ENCODE measurements around the gene SNTG2. TPM values are rescaled to one million over a fixed set of nuclear protein-coding genes. Genes with fewer than 3 reads are reported as not detected.

Gene SNTG2
- total and polyA plus RNA-seq, 4 donors, result not detected

DNA sequence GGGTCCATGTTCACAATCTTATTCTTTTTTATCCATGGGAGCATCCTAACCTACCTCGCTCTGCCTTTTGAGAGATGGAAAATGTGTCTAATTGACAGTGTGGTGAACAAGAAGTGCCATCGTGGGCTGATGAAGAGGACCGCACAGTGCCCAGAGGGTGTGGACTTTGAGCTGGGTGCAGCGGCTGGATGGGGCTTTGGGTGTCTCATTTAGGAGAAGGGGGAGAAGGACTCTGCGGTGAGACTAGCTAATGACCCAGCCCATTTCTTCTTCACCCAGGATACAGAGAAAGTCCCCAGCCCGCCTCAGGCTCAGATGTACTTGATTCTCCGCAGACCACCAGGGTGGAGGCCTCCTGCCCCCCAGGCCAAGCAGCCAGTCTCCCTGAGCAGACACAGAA, 33.7 kb upstream of the SNTG2 start:
- Histone ChIP-seq H3K4me1 (ENCODE audit: control insufficient read depth in 4 of 4, insufficient read depth in 4 of 4, low read length in 3 of 4) (no peaks in the 10 kb centered on the region), H3K27me3 (ENCODE audit: control insufficient read depth in 4 of 4, insufficient read depth in 4 of 4, low read length in 3 of 4) (peaks cover 0 to 2% (median under 1%) of the 10 kb centered on the region in 4 donors), H3K9me3 (ENCODE audit: control insufficient read depth in 4 of 4, low read length in 3 of 4) (peaks cover 0 to 4% (median 0%) of the 10 kb centered on the region in 4 donors), H3K9ac (ENCODE audit: low read depth in 1 of 2, low read length in 2 of 2) (no peak overlapping the region), H3K27ac (ENCODE audit: low read depth in 1 of 2, low read length in 2 of 2) (no peak overlapping the region), H3K36me3 (ENCODE audit: control insufficient read depth in 4 of 4, insufficient read depth in 3 of 4, low read depth in 1 of 4, low read length in 3 of 4) (no peaks in the 10 kb centered on the region), H3K4me3 (ENCODE audit: low read depth in 1 of 3, low read length in 3 of 3) (no peak overlapping the region)
- DNase-seq (ENCODE audit: low spot score), result no peak
- WGBS, result 87% methylated on average over 7 of the region's 7 CpGs
- no peak for TF ChIP-seq FOXA1 (IDR thresholded peaks at IDR 0.05)
- TF ChIP-seq MAX (IDR thresholded peaks at IDR 0.05), result no peak
- TF ChIP-seq SP1 (IDR thresholded peaks at IDR 0.05), result no peak
- TF ChIP-seq CTCF (IDR thresholded peaks at IDR 0.05; ENCODE audit: low read depth, low read length, missing input control), result no peak
- no peak for TF ChIP-seq RAD21 (IDR thresholded peaks at IDR 0.05)
- no peak for TF ChIP-seq TAF1 (conservative IDR thresholded peaks at IDR 0.05)
- TF ChIP-seq HNF4A (conservative IDR thresholded peaks at IDR 0.05), result no peak
- no peak for TF ChIP-seq YY1 (IDR thresholded peaks at IDR 0.05)
- no peak for TF ChIP-seq RXRA (IDR thresholded peaks at IDR 0.05)
- no peak for TF ChIP-seq FOXA2 (IDR thresholded peaks at IDR 0.05)
- TF ChIP-seq, protein P1, sequence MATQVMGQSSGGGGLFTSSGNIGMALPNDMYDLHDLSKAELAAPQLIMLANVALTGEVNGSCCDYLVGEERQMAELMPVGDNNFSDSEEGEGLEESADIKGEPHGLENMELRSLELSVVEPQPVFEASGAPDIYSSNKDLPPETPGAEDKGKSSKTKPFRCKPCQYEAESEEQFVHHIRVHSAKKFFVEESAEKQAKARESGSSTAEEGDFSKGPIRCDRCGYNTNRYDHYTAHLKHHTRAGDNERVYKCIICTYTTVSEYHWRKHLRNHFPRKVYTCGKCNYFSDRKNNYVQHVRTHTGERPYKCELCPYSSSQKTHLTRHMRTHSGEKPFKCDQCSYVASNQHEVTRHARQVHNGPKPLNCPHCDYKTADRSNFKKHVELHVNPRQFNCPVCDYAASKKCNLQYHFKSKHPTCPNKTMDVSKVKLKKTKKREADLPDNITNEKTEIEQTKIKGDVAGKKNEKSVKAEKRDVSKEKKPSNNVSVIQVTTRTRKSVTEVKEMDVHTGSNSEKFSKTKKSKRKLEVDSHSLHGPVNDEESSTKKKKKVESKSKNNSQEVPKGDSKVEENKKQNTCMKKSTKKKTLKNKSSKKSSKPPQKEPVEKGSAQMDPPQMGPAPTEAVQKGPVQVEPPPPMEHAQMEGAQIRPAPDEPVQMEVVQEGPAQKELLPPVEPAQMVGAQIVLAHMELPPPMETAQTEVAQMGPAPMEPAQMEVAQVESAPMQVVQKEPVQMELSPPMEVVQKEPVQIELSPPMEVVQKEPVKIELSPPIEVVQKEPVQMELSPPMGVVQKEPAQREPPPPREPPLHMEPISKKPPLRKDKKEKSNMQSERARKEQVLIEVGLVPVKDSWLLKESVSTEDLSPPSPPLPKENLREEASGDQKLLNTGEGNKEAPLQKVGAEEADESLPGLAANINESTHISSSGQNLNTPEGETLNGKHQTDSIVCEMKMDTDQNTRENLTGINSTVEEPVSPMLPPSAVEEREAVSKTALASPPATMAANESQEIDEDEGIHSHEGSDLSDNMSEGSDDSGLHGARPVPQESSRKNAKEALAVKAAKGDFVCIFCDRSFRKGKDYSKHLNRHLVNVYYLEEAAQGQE (IDR thresholded peaks at IDR 0.05), result no peak
- TF ChIP-seq ATF3 (IDR thresholded peaks at IDR 0.05), result no peak
- TF ChIP-seq HNF4G (IDR thresholded peaks at IDR 0.05), result no peak
- no peak for TF ChIP-seq NR2F2 (IDR thresholded peaks at IDR 0.05)
- TF ChIP-seq JUND (IDR thresholded peaks at IDR 0.05), result no peak
- TF ChIP-seq GABPA (IDR thresholded peaks at IDR 0.05 in 1 of 2, conservative IDR thresholded peaks at IDR 0.05 in 1 of 2), result no peak
- no peak for TF ChIP-seq EGR1 (IDR thresholded peaks at IDR 0.05; ENCODE audit: low read depth in 2 of 2)
- no peak for TF ChIP-seq ZBTB33 (IDR thresholded peaks at IDR 0.05)
